Duodenal mucosa (tissue), 2 donors: ENCODE data around the gene CBX2.
A peak's percentile ranks its signal among the peaks of the same experiment; 100 is the strongest.

Source experiments
- H3K27ac ChIP-seq: one replicate; pipeline ENCODE4 v1.7.0; 2013; ENCODE audit warnings: low read depth, low read length
- H3K27me3 ChIP-seq, 2 donors: one replicate each; pipeline ENCODE4 v1.7.0; 2013; ENCODE audit warnings: low read length in 2 of 2, control low read depth in 1 of 2; ENCODE audit not compliant: insufficient read depth in 2 of 2, control insufficient read depth in 1 of 2
- H3K36me3 ChIP-seq, 2 donors: one replicate each; pipeline ENCODE4 v1.7.0; 2013; ENCODE audit warnings: low read length in 2 of 2, control low read depth in 1 of 2; ENCODE audit not compliant: insufficient read depth in 2 of 2, control insufficient read depth in 1 of 2
- H3K4me1 ChIP-seq, 2 donors: one replicate each; pipeline ENCODE4 v1.7.0; 2013; ENCODE audit warnings: low read length in 2 of 2, control low read depth in 1 of 2; ENCODE audit not compliant: insufficient read depth in 2 of 2, control insufficient read depth in 1 of 2
- H3K4me3 ChIP-seq, 2 donors: one replicate each; pipeline ENCODE4 v1.7.0; 2013; ENCODE audit warnings: low read length in 2 of 2, low read depth in 1 of 2
- H3K9ac ChIP-seq, 2 donors: one replicate each; pipeline ENCODE4 v1.7.0; 2013; ENCODE audit warnings: low read length in 2 of 2, low read depth in 1 of 2
- H3K9me3 ChIP-seq, 2 donors: one replicate each; pipeline ENCODE4 v1.7.0; 2013; ENCODE audit warnings: low read length in 2 of 2, control low read depth in 1 of 2; ENCODE audit not compliant: control insufficient read depth in 1 of 2

Gene CBX2

GRCh38 chr17:79835953-79836509, 58.1 kb downstream of the CBX2 start:
- Histone ChIP-seq H3K4me3 (peak overlapping the region; percentile 91), H3K9ac (peak overlapping the region; percentile 51 to 74), H3K27ac (peak overlapping the region; percentile 20), H3K4me1 (peaks cover 42 to 44% of the 10 kb centered on the region in 2 donors), H3K9me3 (no peaks in the 10 kb centered on the region), H3K27me3 (peaks cover 11 to 12% of the 10 kb centered on the region in 2 donors), H3K36me3 (peaks cover 0 to 10% of the 10 kb centered on the region in 2 donors)

GRCh38 chr17:79836510-79836971, 58.6 kb downstream of the CBX2 start:
- Histone ChIP-seq H3K9ac (peak overlapping the region; percentile 51 to 74), H3K9me3 (no peaks in the 10 kb centered on the region), H3K36me3 (peaks cover 0 to 10% of the 10 kb centered on the region in 2 donors), H3K27me3 (peaks cover 16 to 17% of the 10 kb centered on the region in 2 donors), H3K27ac (peak overlapping the region; percentile 34), H3K4me1 (peaks cover 37 to 42% of the 10 kb centered on the region in 2 donors), H3K4me3 (peak overlapping the region; percentile 91)

GRCh38 chr17:79836972-79837887, 59.3 kb downstream of the CBX2 start:
- H3K9me3 ChIP-seq = no peaks in the 10 kb centered on the region
- peaks cover 23% of the 10 kb centered on the region in 2 donors for H3K27me3 ChIP-seq
- peak overlapping the region; percentile 96 for H3K27ac ChIP-seq
- H3K36me3 ChIP-seq = peaks cover 0 to 10% of the 10 kb centered on the region in 2 donors
- peak overlapping the region; percentile 74 to 94 for H3K9ac ChIP-seq
- peak overlapping the region; percentile 91 for H3K4me3 ChIP-seq
- peaks cover 36 to 39% of the 10 kb centered on the region in 2 donors for H3K4me1 ChIP-seq
